Inferior parietal cortex (tissue), 1 donor: Measurements from ENCODE around the gene PTGDS.

Experiments used
- DNase-seq: peaks from one replicate; pipeline ENCODE4 v3.0.0-alpha.2; 2016; ENCODE audit errors: extremely low spot score

The PTGDS gene

DNA sequence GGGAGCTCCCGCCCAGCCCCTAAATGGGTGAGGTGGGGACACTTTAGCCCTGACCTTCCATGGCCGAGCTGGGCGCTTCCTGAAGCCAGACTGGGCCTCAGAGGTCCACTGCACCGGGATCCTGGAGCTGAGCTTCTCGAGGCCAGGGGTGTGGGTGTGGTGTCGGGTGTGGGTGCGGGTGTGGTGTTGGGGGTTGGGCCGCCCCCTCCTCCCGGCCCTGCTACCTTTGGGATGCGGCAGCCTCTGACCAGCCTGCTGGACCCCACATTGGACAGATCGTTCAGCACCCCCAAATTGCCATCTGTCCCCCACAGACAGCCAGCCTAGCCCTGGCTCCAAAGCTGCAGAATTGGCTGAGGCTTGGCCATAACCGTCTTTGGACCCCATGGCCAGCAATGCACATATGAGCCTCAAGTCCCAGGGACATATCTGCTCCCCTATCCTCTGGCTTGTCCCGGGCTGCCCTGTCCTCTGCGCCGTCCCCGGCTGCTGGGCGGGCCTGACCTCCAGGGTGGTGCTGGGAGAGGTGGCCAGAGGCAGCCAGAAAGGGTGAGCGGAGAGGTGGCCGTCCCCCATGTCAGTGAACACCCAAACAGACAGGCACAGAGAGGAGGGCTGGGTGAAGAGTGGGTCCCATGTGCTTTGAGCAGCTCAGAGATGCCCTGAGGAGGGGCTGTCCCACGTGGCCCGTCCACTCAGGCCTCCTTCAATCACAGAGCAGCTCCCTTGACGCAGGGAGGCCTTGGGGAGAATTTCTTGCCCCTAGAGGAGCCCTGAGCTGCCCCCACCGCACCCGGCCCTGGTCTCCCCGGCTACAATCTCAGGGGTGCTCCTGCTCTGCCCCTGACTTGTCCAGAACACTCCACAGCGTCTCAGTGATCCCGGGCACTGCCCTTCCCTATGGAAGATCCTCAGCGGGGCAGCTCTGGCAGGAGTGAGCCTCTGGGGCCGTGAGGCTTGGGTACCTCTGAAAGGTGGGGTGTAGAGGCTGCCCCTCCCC is 3.4 kb upstream of the PTGDS start:
- DNase-seq = no peak

DNA sequence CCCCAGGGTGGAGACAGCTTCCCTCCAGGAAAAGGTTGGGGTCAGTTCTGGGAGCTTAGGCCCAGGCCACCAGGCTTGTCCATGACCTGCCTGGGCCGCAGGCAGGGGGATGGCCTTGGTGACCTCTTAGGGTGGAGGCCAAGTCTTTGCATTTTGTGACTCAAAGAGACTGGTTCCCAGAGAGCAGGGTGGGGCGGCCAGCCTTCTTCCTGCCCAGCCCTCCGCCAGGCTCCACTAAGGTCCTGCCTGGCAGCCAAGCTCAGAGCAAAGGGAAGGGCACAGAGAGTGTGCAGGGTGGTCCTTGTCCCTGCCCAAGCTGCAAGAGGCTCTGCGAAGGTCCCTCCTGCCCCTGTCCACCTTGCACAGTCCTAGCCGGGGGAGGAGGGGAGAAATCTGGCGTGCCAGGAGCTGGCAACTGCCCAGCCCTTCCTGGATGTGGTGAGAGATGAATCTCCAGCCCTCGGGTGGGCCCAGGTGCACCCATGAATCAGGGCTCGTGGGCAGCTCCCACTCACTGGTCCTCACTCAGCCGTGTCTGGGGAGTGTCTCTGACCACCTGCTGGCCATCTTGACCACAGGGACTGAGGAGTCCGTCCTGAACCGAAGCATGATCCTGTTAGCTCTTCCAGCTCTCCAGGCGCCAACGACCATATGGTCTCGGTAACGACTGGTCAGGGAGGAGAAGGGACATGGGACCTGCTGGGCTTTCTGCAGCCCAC is 2.3 kb upstream of the PTGDS start:
- DNase-seq = no peak

DNA sequence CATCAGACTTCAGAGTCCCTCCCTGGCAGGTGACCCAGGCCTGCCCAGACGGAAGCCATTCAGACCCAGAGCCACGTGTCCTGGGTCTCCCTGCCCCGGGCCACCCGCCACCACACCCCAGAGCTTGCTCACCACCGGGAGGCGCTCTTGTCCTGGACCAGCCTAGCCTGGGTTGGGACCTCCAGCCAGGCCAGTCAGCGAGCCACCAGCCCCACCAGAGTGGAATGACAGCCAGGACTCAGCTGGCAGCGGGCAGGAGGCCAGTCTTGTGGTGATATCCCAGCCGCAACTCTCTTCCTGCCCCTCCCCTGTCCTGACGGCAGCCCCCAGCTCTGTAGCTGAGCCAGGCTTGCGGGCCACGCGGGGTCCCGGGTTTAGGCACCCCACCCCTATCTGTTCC is 1.7 kb upstream of the PTGDS start:
- peak; percentile 70 for DNase-seq

DNA sequence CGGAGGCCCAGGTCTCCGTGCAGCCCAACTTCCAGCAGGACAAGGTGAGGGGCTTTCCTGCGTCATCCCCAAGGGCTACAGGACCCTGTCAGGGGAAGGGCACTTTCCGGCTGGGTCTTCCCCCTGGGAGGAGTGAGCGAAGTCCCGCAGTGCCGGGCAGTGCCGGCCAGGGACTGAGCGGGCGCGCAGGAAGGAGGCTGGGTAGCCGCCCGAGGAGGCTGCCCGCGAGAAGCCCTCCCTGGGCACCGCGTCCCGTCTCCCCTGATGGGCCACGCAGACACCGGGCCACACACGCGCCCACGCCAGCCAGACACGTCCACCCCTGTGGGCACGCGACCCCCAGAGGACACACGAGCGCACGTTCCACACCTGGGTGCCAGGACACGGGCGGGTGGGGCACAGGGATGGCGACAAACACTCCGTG is 357 bp downstream of the PTGDS start:
- DNase-seq = no peak

DNA sequence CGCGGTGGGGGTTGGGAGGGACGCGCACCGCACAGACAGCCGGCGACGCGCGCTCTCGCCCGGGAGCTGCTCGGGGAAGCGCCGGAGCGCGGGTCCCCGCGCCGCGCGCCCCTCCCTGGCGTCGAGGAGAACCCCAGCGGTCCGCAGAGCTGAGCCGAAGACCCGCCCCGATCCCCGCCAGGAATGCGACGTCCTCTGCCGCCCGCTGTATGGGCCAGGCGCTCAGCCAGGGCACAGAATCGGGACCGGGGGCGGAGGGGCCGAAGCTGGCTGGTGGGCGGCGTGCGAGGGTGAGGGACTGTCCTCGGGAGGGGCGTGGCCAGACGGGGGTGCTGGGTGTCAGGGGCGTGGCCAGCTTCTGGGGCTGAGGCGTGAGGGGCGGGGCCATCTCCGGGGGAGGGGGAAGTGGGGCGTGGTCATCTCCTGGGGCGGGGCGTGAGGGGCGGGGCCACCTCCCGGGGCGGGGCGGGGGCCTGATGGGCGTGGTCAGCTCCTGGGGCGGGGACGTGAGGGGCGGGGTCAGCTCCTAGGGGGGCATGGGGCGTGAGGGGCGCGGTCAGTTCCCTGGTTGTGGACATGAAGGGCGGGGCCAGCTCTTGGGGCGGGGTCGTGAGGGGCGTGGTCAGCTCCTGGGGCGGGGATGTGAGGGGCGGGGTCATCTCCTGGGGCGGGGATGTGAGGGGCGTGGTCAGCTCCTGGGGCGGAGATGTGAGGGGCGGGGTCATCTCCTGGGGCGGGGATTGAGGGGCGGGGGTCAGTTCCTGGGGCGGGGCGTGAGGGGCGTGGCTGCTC is 965 bp downstream of the PTGDS start:
- peak; percentile 65 for DNase-seq

DNA sequence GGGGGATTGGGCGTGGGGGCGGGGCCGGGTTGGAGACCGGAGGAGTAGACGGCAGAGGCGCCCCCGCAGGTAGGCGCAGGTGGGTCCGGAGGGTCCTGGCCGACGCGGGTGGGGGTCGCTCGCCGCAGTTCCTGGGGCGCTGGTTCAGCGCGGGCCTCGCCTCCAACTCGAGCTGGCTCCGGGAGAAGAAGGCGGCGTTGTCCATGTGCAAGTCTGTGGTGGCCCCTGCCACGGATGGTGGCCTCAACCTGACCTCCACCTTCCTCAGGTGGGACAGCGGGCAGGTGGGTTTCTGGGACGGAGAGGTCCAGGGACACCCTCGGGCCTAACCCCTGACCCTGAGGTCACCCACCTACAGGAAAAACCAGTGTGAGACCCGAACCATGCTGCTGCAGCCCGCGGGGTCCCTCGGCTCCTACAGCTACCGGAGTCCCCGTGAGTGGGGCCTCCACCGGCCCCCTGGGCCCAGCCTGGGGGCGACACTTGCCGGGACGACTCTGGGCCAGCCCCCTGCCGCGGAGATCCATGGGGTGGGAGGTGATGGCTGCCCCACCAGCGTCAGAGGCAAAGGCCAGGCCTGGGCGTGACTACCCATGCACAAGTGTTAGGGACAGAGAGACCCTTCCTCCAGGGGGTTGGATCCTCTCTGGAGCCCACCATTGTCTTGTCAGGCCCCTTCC is 1.7 kb downstream of the PTGDS start:
- DNase-seq = no peak

DNA sequence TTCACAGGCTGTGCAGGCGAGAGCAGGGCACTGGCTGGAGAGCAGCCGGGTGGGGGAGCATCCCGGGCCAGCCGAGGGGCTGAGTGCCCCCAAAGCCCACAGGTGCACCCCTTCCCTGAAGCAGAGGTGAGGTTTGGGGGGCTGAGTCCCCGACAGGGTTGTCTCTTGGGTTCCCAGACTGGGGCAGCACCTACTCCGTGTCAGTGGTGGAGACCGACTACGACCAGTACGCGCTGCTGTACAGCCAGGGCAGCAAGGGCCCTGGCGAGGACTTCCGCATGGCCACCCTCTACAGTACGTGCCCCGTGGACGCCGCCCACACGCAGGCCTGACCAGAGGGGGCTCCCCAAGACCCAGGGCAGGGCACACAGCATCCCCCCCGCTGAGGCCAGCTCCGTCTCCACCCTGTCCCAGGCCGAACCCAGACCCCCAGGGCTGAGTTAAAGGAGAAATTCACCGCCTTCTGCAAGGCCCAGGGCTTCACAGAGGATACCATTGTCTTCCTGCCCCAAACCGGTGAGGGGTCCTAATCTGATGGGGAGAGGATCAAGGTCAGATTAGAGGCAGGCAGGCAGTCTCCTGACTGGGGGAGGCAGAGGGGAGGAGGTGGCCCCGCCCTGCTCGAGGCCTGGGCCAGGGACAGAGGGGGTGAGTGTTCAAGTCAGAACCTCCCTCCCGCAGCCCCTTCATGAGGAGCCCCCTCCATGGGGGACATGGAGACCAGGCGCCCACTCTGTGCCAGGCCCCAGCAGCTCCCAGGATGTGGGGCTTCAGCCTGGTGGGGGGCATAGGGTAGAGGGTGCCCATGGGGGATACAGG is 2.7 kb downstream of the PTGDS start:
- no peak for DNase-seq

DNA sequence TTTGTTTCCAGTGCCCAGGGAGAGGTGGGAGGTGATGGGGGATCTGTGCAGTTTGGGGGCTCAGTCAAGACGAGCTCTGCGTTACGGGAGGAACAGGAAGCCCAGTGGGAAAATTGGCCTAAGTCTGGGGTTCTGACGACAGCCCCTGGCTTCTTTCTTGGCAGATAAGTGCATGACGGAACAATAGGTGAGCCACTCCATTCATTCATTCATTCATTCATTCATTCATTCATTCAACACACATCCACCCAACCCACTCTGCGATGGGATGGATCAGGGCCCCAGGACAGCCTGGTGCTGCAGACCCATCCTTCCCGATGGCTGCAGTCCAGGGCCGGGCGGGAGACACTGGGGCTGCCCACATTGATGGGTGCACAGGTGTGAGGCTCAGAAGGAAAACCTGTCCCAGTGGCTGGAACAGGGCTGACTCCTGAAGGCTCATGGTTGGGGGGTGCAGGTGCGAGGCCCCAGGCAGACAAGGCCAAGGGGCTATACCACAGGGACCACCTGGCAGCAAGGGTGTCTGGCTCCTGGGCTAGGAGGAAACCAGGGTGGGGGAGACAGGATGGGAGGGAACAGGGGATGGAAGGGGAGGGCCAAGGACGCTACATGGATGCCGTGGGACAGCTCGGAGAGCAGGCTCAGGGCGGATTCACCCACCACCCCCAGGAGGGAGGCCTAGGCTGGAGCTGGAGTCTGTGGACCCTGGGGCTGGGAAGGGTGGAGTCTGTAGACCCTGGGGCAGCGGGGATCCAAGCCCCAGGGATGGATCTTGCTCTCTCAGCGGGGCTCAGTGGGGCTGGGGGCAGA is 3.6 kb downstream of the PTGDS start:
- DNase-seq = no peak

DNA sequence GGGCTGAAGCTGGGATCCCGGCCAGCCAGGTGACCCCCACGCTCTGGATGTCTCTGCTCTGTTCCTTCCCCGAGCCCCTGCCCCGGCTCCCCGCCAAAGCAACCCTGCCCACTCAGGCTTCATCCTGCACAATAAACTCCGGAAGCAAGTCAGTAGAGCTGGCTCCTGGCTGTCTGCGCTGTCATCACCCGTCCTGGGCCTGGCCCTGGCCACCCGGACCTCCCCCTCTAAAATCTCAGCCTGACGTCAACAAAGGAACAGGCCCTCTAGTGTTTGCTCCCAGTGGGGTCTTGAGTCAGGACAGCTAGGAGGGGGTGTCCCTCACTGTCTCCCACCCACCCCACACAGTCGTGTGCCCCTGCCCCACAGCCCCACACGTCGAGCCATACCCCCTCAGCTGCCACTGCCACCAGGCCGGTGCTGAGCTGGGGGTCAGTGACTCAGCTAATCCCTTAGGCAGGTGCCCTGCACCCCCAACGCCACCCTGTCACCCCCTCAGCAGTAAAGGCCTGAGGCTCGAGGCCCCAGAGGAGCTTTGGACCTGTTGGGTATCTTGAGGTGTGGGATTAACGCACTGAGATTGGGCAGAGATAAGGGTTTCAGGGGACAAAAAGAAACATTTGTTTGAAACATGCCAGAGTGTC is 4.4 kb downstream of the PTGDS start:
- DNase-seq = peak; percentile 36

DNA sequence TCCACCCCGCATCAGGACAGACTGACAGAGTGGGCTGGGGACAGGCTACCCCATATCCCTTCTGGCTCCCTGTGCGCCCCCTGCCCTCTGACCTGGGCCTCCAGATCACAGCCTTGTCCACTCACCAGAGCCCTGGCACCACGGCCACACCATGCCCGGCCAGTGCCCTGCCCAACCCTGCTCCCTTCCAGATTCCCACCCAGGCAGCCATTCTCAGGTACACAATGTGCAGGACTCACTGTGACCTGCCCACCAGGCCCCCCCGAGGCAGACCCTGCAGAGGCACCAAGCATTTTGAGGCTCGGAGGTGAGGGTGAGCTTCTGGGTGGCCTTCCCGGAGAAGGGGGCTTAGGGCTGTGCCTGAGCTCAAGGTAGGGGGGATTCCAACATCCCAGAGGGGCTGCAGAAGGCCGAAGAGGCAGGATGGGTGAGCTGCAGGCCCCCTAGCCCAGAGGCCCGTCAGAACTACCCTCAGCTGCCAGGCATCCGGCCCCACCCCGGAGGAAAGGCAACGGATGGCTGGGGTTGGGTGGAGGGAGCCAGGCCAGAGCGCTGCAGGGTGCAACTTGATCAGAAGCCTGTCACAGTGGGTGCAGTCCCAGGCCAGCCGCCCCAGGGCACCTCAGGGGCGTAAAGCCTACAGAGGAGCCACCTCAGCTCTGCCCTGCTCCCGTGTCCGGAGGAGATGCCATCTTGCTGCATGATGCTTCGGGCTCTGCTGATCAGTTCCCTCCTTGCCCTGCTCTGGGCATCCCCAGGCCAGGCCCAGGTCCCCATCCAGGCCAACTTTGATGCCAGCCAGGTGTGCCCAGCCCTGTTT is 5.1 kb downstream of the PTGDS start, which contains the start of gene LCNL1:
TSS of gene LCNL1 (plus strand) at position 762 of the 820 bp plus-strand sequence. CDS start 594 bp downstream, outside the sequence.
- DNase-seq = no peak

DNA sequence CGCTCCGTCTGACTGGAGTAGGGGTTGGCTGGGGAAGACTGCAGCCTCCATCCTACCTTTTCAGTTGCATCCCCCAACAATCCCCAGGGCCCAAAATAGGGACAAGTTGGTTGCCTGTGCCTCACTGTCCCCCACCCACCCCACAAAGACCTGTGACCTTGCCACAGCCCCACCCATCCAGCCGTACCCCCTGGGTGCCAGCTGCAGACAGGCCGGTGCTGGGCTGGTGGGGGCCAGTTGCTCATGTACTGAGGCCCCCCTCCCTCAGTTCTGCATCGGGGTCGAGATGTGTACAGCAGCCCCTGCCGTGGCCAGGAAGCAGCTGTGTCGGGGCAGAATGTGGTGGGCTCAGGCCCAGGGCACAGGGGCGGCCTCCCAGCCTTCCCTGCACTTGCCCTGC is 5.9 kb downstream of the PTGDS start:
- no peak for DNase-seq

DNA sequence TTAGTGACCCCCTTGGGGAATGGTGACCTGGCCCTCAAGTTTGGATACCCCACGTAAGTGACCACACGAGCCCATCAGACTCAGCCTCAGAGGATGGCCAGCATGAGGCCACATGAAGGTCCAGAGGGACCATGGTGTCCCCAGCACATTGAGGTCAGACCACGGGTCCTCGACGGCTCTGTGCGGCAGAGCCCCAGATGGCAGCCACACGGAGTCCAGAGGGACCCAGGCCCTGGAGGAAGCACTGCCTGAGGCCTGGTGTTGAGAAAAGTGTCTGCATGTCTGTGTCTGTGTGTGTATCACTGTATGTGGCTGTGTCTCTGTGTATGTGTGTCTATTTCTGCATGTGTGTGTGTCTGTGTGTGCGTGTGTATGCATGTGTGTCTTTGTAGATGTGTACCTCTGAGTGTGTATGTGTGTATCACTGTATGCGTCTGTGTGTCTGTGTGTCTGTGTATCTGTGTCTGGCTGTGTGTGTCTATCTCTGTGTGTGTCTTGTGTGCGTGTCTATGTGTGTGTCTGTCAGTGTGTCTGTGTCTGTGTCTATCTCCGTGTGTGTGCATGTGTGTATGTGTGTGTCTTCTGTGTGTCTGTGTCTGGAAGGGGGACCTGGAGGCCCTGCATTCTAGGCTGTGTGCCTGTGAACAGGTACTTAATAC is 6.5 kb downstream of the PTGDS start:
- DNase-seq = no peak

DNA sequence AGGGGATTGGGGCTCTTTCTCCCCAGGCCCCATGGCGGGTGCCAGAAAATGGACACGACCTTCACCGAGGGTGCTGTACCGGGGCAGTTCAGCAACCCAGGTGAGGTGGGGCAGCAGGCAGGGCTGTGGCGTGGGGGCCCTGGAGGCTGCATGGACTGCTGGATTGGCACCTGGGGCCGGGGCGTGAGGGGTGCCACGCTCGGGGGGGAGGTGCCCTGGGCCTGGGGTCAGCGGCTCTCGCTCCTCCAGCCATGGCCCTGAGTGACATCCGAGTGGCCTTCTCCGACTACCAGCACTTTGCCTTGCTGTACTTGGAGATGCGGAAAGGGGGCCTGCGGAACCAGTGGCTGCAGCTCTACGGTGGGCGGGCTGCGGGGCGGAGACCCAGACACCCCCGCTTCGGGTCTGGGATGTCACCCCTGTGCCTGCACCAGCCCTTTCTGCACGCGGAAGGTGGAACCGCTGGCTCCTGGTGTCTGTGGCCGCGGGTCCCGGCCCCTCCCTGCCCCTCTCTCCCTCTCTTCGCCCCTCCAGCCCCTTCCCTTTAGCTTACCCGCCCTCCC is 7.2 kb downstream of the PTGDS start:
- no peak for DNase-seq

DNA sequence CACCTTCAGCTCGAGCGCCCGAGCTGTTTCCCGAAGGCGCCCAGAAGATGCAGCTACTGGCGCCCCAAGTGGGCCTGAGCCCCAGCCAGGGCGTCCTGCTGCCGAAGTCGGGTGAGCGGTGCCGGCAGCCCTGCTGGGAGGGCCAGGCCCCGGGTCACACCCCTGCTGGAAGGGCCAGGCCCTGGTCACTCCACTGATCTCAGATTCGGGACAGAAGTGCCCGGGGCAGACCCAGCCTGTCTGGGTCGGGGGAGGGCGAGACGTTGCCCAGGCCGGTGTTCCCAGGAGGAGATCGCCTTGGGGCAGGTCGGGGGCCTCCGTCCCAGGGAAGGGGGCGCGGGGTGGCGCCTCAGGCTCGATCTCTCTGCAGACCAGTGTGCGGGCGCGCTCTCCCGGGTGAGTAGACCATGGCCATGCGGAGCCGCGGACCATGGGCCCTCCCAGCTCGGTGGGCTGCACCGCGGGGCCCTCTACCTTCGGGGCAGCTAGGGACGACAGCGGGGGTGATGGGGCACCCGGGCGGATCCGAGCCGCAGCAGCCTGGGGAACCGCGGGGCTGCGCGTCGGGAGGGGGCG is 7.8 kb downstream of the PTGDS start:
- no peak for DNase-seq

DNA sequence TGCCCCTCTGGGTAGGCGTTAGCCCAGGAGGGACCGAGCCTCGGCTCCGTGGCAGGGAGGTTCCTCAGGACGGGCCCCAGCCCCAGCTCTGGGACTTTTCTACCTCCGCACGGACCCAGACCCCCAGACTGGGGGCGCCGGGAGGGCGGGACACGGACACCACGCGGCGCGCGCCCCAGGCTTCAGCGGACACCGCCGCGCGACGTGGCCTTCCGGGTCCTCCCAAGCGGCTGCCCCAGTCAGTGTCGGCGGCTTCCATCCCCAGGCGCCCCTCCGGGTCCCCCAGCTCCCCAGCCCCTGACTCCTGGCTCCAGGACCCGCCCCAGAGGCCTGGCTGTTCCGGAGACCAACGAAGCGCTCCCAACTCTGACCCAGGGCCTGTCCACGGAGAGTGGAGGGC is 8.5 kb downstream of the PTGDS start:
- no peak for DNase-seq

DNA sequence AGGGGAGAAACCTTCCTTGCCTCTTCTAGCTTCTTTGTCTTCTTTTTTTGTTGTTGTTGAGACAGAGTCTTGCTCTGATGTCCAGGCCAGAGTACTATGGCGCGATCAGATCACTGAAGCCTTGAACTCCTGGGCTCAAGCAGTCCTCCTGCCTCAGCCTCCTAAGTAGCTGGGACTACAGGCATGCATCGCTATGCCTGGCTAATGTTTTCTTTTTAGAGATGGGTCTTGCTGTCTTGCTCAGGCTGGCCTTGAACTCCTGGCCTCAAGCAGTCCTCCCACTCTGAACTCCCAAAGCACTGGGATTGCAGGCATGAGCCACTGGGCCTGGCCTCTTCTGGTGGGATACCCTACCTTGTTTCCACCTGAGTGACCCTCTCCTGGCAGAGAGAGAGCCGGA is 11.6 kb downstream of the PTGDS start:
- DNase-seq = no peak
